ENCODE data around the gene VSX1.

- TF ChIP-seq MAFK (IDR thresholded peaks at IDR 0.05; ENCODE audit: low read length) = no peak
- no peak for TF ChIP-seq CXXC5 (CRISPR knock-in tag; IDR thresholded peaks at IDR 0.05)
Observed at GRCh38 chr20:25081730-25082497, at the start of gene VSX1.

All from K562 (cell line).